H9 (cell line): ENCODE data around the gene GARNL3. TPM values are rescaled to one million over a fixed set of nuclear protein-coding genes. Genes with fewer than 3 reads are reported as not detected.

ENCODE experiments used
- DNase-seq: peaks from one replicate; pipeline ENCODE4 v3.0.0-alpha.2; 2017
- H2AFZ ChIP-seq: one replicate; pipeline ENCODE4 v1.6.1; 2013; ENCODE audit warnings: mild to moderate bottlenecking, low read length, control low read depth, moderate library complexity
- H2AK5ac ChIP-seq: 2 replicates; pipeline ENCODE4 v1.6.1; 2013; ENCODE audit warnings: low read length, control low read depth, mixed read lengths; ENCODE audit not compliant: insufficient read length
- H2BK120ac ChIP-seq: one replicate; pipeline ENCODE4 v1.6.1; 2013; ENCODE audit warnings: low read depth, mild to moderate bottlenecking, low read length, control low read depth, inconsistent platforms; ENCODE audit not compliant: poor library complexity, severe bottlenecking
- H2BK12ac ChIP-seq: 2 replicates; pipeline ENCODE4 v1.6.1; 2013; ENCODE audit warnings: low read length, control low read depth, mixed read lengths, low read depth; ENCODE audit not compliant: insufficient read length
- H2BK15ac ChIP-seq: 2 replicates; pipeline ENCODE4 v1.6.1; 2013; ENCODE audit warnings: low read depth, low read length, control low read depth
- H2BK20ac ChIP-seq: one replicate; pipeline ENCODE4 v1.6.1; 2013; ENCODE audit warnings: low read depth, mild to moderate bottlenecking, low read length, control low read depth, inconsistent platforms; ENCODE audit not compliant: poor library complexity, severe bottlenecking
- H2BK5ac ChIP-seq: 2 replicates; pipeline ENCODE4 v1.6.1; 2013; ENCODE audit warnings: low read length, control low read depth, mixed read lengths; ENCODE audit not compliant: insufficient read length
- H3K14ac ChIP-seq: 2 replicates; pipeline ENCODE4 v1.6.1; 2013; ENCODE audit warnings: low read length, control low read depth; ENCODE audit not compliant: insufficient read depth
- H3K18ac ChIP-seq: 2 replicates; pipeline ENCODE4 v1.6.1; 2013; ENCODE audit warnings: low read depth, mild to moderate bottlenecking, mixed read lengths, low read length, control low read depth; ENCODE audit not compliant: insufficient read length
- H3K23ac ChIP-seq: 2 replicates; pipeline ENCODE4 v1.6.1; 2013; ENCODE audit warnings: low read length, control low read depth, mixed read lengths, low read depth; ENCODE audit not compliant: insufficient read length
- H3K23me2 ChIP-seq: 2 replicates; pipeline ENCODE4 v1.6.1; 2013; ENCODE audit warnings: low read depth, mild to moderate bottlenecking, mixed read lengths, low read length, control low read depth; ENCODE audit not compliant: insufficient read length, poor library complexity, severe bottlenecking
- H3K27ac ChIP-seq: 2 replicates; pipeline ENCODE4 v1.5.1; 2013; ENCODE audit warnings: low read length, control low read depth, mixed read lengths, low read depth; ENCODE audit not compliant: insufficient read length
- H3K27me3 ChIP-seq: 2 replicates; pipeline ENCODE4 v1.6.1; 2013; ENCODE audit warnings: low read length, control low read depth, inconsistent platforms; ENCODE audit not compliant: insufficient read depth
- H3K4ac ChIP-seq: 2 replicates; pipeline ENCODE4 v1.6.1; 2013; ENCODE audit warnings: low read depth, mild to moderate bottlenecking, control low read depth, inconsistent platforms, low read length, moderate library complexity
- H3K4me1 ChIP-seq: 2 replicates; pipeline ENCODE4 v1.6.1; 2013; ENCODE audit warnings: low read length, control low read depth, inconsistent platforms; ENCODE audit not compliant: insufficient read depth
- H3K4me2 ChIP-seq: 2 replicates; pipeline ENCODE4 v1.6.1; 2013; ENCODE audit warnings: low read length, control low read depth, mixed read lengths; ENCODE audit not compliant: insufficient read length, insufficient read depth
- H3K56ac ChIP-seq: 2 replicates; pipeline ENCODE4 v1.6.1; 2013; ENCODE audit warnings: low read depth, mild to moderate bottlenecking, mixed read lengths, low read length, control low read depth; ENCODE audit not compliant: insufficient read length
- H3K79me1 ChIP-seq: 2 replicates; pipeline ENCODE4 v1.6.1; 2013; ENCODE audit warnings: low read depth, mild to moderate bottlenecking, moderate library complexity, low read length, control low read depth, inconsistent platforms; ENCODE audit not compliant: insufficient read depth, poor library complexity, severe bottlenecking
- H3K79me2 ChIP-seq: 2 replicates; pipeline ENCODE4 v1.6.1; 2013; ENCODE audit warnings: low read length, control low read depth, inconsistent platforms; ENCODE audit not compliant: insufficient read depth
- H3K9ac ChIP-seq: 2 replicates; pipeline ENCODE4 v1.6.1; 2013; ENCODE audit warnings: low read length, control low read depth, mixed read lengths; ENCODE audit not compliant: insufficient read length; ENCODE audit errors: extremely low read depth
- H3K9me3 ChIP-seq: one replicate; pipeline ENCODE4 v1.6.1; 2013; ENCODE audit warnings: low read depth, low read length, inconsistent platforms; ENCODE audit not compliant: control insufficient read depth
- H3T11ph ChIP-seq: one replicate; pipeline ENCODE4 v1.6.1; 2013; ENCODE audit warnings: mild to moderate bottlenecking, low read length, control low read depth, inconsistent platforms
- H4K20me1 ChIP-seq: one replicate; pipeline ENCODE4 v1.6.1; 2013; ENCODE audit not compliant: control insufficient read depth, insufficient read length, insufficient read depth
- H4K5ac ChIP-seq: 2 replicates; pipeline ENCODE4 v1.6.1; 2013; ENCODE audit warnings: low read depth, mild to moderate bottlenecking, mixed read lengths, low read length, control low read depth; ENCODE audit not compliant: insufficient read length
- H4K8ac ChIP-seq: replicated peaks from 2 replicates; pipeline ENCODE4 v1.6.1; 2013; ENCODE audit warnings: low read length, control low read depth, mixed read lengths, low read depth; ENCODE audit not compliant: insufficient read length
- H4K91ac ChIP-seq: 2 replicates; pipeline ENCODE4 v1.6.1; 2013; ENCODE audit warnings: low read depth, mild to moderate bottlenecking, moderate library complexity, mixed read lengths, low read length, control low read depth; ENCODE audit not compliant: insufficient read length
- H3K27ac Mint-ChIP-seq, 3 experiments: 2 replicates in 2 of 3; 3 replicates in 1 of 3; pipeline ENCODE4 v1.8.0; 2020 to 2021; ENCODE audit warnings: mixed read lengths in 3 of 3, mild to moderate bottlenecking in 1 of 3, moderate library complexity in 1 of 3
- H3K27me3 Mint-ChIP-seq: 2 replicates; pipeline ENCODE4 v1.8.0; 2021; ENCODE audit warnings: low read depth, mild to moderate bottlenecking, moderate library complexity, mixed read lengths
- H3K36me3 Mint-ChIP-seq, 3 experiments: 2 replicates in 2 of 3; 3 replicates in 1 of 3; pipeline ENCODE4 v1.8.0; 2020 to 2021; ENCODE audit warnings: low read depth in 3 of 3, mixed read lengths in 3 of 3; ENCODE audit not compliant: insufficient read depth in 1 of 3
- H3K4me1 Mint-ChIP-seq, 2 experiments: 2 replicates each; pipeline ENCODE4 v1.8.0; 2020; ENCODE audit warnings: mixed read lengths in 2 of 2
- H3K4me3 Mint-ChIP-seq, 2 experiments: 2 replicates in 1 of 2; 3 replicates in 1 of 2; pipeline ENCODE4 v1.8.0; 2020 to 2021; ENCODE audit warnings: mild to moderate bottlenecking in 2 of 2, mixed read lengths in 2 of 2, moderate library complexity in 1 of 2
- H3K9me3 Mint-ChIP-seq, 2 experiments: 2 replicates in 1 of 2; 3 replicates in 1 of 2; pipeline ENCODE4 v1.8.0; 2020; ENCODE audit warnings: mild to moderate bottlenecking in 2 of 2, mixed read lengths in 2 of 2, moderate library complexity in 1 of 2
- WGBS: extraction: QIAGEN DNeasy Blood & Tissue Kit; methylation state at CpG from one replicate; pipeline ENCODE4 v1.1.7; 2013; ENCODE audit warnings: missing lambda C conversion rate, low lambda C conversion rate, mixed read lengths; ENCODE audit not compliant: insufficient read length; ENCODE audit errors: extremely low coverage; 5-methylcytosine and 5-hydroxymethylcytosine counted together
- total RNA-seq: library from RNA; stranded (reverse); gene quantifications from 2 replicates; pipeline ENCODE4 v1.2.1, GENCODE V29; 2021
- TF ChIP-seq, protein P1 (sequence below): fragments of 200-600 bp; sonication (generic); conservative IDR thresholded peaks from 3 replicates; pipeline ENCODE4 v1.8.0; 2021; ENCODE audit warnings: antibody characterized with exemption, mild to moderate bottlenecking

Gene GARNL3
- total RNA-seq, 1 experiment from 2014 or later = 8.7 TPM

DNA sequence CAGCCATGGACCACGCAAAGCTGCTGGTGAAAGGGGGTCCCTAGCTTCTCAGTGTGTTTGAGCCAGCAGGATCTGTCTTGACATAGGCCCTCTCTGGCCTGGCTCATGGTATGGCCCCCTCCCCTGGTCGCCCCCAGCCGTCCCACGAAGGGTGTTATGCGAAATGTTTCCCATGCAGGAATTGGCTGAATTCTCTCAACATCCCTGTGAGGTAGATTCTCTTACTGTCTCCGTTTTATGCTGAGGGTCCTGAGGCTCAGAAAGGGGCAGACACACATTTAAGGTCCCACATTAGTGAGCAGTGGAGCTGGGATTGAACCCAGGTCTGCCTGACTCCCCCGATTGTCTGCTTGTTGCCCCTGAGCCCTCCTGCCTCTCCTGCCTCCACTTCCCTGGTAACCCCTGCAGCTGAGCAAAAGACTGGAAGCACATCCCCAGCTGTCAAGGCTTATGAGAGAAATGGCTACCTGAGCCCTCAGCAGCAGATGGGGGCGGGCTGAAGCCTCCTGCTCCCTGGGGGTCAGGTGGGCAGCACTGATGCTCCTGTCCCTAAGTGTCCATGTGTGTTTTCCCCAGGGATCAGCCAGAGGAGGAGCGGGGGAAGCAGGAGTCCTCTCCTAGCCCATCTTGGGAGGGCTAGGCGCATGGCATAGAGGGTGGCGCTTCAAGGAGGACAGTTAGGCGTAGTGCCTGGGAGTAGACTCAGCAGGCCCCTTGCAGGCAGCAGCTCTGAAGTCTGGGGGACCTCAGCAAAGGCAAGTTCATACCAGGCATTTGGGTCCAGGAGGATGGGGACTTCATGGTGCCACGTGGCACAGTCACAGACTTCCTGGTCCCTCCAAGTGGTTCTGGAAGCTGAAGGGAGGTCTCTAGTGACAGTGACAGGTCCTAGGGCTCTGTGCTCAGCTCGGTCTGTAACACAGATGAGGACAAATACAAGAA is 49.0 kb upstream of the GARNL3 start:
- no peak overlapping the region for H2BK20ac ChIP-seq
- no peak overlapping the region for H4K8ac ChIP-seq
- H3K18ac ChIP-seq = no peak overlapping the region
- WGBS = no CpG with 5 or more reads among the region's 14 CpGs
- no peak overlapping the region for H3K23ac ChIP-seq
- no peaks in the 10 kb centered on the region for H3K79me1 ChIP-seq
- H3K14ac ChIP-seq = no peak overlapping the region
- H3K4me3 Mint-ChIP-seq = no peak overlapping the region
- H4K91ac ChIP-seq = no peak overlapping the region
- H4K20me1 ChIP-seq = no peaks in the 10 kb centered on the region
- H3K79me2 ChIP-seq = no peaks in the 10 kb centered on the region
- no peak overlapping the region for H3K27ac ChIP-seq
- no peak overlapping the region for H4K5ac ChIP-seq
- no peaks in the 10 kb centered on the region for H3K27me3 ChIP-seq
- no peaks in the 10 kb centered on the region; a peak in 1 of 7 replicates for H3K36me3 Mint-ChIP-seq
- 0 out of 2 replicates have a peak, but pooled peaks cover 2% of the 10 kb centered on the region for H3K27me3 Mint-ChIP-seq
- no peaks in the 10 kb centered on the region for H3K9me3 ChIP-seq
- no peak overlapping the region for H3T11ph ChIP-seq
- H3K9ac ChIP-seq = no peak overlapping the region
- TF ChIP-seq, protein P1, sequence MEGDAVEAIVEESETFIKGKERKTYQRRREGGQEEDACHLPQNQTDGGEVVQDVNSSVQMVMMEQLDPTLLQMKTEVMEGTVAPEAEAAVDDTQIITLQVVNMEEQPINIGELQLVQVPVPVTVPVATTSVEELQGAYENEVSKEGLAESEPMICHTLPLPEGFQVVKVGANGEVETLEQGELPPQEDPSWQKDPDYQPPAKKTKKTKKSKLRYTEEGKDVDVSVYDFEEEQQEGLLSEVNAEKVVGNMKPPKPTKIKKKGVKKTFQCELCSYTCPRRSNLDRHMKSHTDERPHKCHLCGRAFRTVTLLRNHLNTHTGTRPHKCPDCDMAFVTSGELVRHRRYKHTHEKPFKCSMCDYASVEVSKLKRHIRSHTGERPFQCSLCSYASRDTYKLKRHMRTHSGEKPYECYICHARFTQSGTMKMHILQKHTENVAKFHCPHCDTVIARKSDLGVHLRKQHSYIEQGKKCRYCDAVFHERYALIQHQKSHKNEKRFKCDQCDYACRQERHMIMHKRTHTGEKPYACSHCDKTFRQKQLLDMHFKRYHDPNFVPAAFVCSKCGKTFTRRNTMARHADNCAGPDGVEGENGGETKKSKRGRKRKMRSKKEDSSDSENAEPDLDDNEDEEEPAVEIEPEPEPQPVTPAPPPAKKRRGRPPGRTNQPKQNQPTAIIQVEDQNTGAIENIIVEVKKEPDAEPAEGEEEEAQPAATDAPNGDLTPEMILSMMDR = no peak
- peak overlapping the region in 1 of 3 experiments; percentile 37; a peak in 1 of 7 replicates for H3K27ac Mint-ChIP-seq
- H3K4me1 ChIP-seq = peaks cover 6% of the 10 kb centered on the region; the same call in 1 of the 2 replicates
- H2AK5ac ChIP-seq = no peak overlapping the region
- H3K56ac ChIP-seq = no peak overlapping the region
- no peak for DNase-seq
- H3K9me3 Mint-ChIP-seq = no peaks in the 10 kb centered on the region
- H2BK15ac ChIP-seq = no peak overlapping the region
- H2BK12ac ChIP-seq = no peak overlapping the region
- H2BK120ac ChIP-seq = no peak overlapping the region
- H2BK5ac ChIP-seq = no peak overlapping the region
- H3K4me2 ChIP-seq = no peak overlapping the region
- no peak overlapping the region for H3K4ac ChIP-seq
- no peak overlapping the region for H2AFZ ChIP-seq
- peaks cover 15% of the 10 kb centered on the region in 2 experiments for H3K4me1 Mint-ChIP-seq
- H3K23me2 ChIP-seq = no peaks in the 10 kb centered on the region
